Activated CD8-positive, alpha-beta memory T cell treated with anti-CD3 and anti-CD28 coated beads for 48 hours (primary cell): ENCODE results near the gene CA5B.
A peak's percentile ranks its signal among the peaks of the same experiment; 100 is the strongest.
"Not testable (repeated sequence)": the region's sequence is repeated elsewhere in the genome, so short reads cannot be mapped to it uniquely, and the experiment has no call there.

Experiments
- DNase-seq, 3 experiments: peaks; one replicate each; pipeline ENCODE4 v3.0.0-alpha.2; 2020; ENCODE audit warnings: low read depth in 2 of 3, low spot score in 2 of 3

Gene CA5B

GRCh38 chrX:15737959-15738902, at the start of gene CA5B:
Gene CA5B (plus strand): TSS chrX:15738270. CDS start chrX:15750024, 11,754 bp downstream.
- peak; percentile 92 to 99 (median 94) for DNase-seq

GRCh38 chrX:15694941-15695451, 43.1 kb upstream of the CA5B start:
- DNase-seq = no peak

DNA sequence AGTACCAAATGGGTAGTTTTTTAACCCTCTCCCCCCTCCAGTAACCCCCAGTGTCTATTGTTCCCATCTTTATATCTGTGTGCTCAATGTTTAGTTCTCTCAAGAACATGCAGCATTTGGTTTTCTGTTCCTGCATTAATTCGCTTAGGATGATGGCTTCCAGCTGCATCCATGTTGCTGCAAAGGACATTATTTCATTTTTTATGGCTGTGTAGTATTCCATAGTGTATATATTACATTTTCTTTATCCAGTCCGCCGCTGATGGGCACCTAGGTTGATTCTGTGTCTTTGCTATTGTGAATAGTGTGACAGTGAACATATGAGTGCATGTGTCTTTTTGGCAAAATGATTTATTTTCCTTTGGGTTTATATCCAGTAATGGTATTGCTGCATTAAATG, 41.6 kb upstream of the CA5B start:
- DNase-seq = no peak

GRCh38 chrX:15702488-15703371, 35.3 kb upstream of the CA5B start:
- DNase-seq = no peak

- not testable (repeated sequence) for DNase-seq
Measured at GRCh38 chrX:15703809-15704208, 34.3 kb upstream of the CA5B start.

- DNase-seq = not testable (repeated sequence)
Measured at GRCh38 chrX:15704273-15704672, 33.8 kb upstream of the CA5B start.

- DNase-seq = no peak
Measured at GRCh38 chrX:15714529-15714928, 23.5 kb upstream of the CA5B start.

GRCh38 chrX:15718283-15718970, 19.6 kb upstream of the CA5B start:
- no peak for DNase-seq

- no peak for DNase-seq
Measured at GRCh38 chrX:15719324-15719968, 18.6 kb upstream of the CA5B start.

DNA sequence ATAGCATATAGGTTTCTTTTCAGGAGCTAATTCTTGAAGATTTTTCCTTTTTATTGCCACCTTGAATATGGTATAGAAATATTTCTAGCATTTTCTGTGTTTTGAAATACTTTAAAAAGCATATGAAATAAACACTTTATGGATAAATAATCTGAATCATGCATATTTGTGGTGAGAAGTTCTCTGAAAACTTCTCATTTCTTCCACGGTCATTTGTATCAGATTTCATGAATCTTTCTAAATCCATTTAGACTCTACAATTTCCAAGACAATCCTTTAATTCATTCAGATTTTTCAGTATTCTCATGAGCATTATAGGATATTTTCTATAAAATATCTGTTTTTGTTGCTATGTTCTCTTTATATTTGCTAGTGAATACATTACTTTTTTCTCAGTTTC, 16.2 kb upstream of the CA5B start:
- DNase-seq = no peak

DNA sequence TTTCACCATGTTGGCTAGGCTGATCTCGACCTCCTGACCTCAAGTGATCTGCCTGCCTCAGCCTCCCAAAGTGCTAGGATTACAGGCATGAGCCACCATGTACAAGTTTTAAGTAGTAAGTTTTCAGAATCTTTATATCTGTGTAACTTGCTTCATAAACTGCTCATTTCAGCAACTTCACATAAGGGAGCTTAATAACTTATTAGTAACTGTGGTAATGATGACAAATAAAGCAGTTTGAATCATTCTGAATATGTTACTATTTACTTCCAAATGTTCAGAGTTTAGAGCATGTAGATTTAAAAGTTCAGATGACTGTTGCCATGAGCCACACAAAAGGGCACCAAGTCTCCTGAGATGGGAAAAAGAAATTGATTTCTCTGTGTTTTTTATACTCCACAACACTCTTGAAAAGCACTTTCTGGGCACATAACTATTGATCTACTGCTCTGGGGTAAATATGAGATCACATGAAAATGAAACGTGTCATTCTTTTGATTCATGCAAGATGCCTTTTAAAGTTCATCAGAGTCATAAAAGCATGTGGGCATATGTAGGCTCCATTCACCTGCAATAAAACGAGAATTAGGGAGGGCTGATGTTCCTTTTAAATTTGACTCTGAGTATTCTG, 14.1 kb upstream of the CA5B start:
- DNase-seq = no peak

- no peak for DNase-seq
Measured at GRCh38 chrX:15724911-15725310, 13.2 kb upstream of the CA5B start.

DNA sequence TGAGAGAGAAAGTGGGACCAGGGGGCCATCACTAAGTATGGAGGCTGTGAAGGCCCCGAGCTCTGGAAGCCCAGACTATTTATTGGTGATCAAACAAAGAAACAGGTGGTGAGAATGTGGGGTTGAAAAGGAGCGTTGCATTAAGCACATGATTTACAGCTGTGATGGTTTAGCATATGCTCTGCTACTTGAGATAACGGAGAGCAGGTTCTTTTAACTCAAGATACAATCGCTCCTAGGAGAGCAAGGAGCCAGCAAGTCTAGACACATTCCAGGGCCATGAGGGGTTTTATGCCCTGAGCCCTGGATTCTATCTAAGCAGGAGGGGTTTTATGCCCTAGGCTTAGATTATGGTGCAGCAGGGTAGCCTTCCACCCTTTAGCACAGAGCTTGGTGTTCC, 6.7 kb upstream of the CA5B start:
- DNase-seq = not testable (repeated sequence)

- DNase-seq = no peak
Measured at GRCh38 chrX:15737190-15737958, 696 bp upstream of the CA5B start.

DNA sequence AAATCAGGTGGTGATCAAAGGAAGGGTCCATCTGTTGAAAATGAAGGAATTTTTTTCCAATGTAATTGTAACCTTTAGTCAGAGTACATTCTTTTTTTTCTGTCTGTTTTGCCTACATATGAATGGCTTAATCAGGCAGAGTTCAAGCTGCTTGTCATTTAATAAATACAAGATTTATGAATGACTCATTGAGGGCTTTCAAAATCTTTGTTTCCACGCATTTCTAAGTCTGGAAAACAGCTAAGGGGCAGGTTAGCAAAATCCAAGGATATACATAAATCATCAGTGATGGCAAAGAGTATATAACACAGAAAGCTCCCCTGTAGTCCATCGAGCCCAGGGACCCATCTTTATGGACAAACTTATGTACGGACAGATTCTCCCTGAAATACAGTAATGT, 1.8 kb downstream of the CA5B start:
- no peak for DNase-seq

- DNase-seq = no peak
Measured at GRCh38 chrX:15744181-15744867, 6.3 kb downstream of the CA5B start.

- no peak for DNase-seq
Measured at GRCh38 chrX:15745179-15745578, 7.1 kb downstream of the CA5B start.

- DNase-seq = not testable (repeated sequence)
Measured at GRCh38 chrX:15746651-15747050, 8.6 kb downstream of the CA5B start.
